Measurements from ENCODE around the gene ZBTB3.

- no peak for TF ChIP-seq POLR2AphosphoS5 (IDR thresholded peaks at IDR 0.05; ENCODE audit: low read depth, low read length)
- TF ChIP-seq, protein P1, sequence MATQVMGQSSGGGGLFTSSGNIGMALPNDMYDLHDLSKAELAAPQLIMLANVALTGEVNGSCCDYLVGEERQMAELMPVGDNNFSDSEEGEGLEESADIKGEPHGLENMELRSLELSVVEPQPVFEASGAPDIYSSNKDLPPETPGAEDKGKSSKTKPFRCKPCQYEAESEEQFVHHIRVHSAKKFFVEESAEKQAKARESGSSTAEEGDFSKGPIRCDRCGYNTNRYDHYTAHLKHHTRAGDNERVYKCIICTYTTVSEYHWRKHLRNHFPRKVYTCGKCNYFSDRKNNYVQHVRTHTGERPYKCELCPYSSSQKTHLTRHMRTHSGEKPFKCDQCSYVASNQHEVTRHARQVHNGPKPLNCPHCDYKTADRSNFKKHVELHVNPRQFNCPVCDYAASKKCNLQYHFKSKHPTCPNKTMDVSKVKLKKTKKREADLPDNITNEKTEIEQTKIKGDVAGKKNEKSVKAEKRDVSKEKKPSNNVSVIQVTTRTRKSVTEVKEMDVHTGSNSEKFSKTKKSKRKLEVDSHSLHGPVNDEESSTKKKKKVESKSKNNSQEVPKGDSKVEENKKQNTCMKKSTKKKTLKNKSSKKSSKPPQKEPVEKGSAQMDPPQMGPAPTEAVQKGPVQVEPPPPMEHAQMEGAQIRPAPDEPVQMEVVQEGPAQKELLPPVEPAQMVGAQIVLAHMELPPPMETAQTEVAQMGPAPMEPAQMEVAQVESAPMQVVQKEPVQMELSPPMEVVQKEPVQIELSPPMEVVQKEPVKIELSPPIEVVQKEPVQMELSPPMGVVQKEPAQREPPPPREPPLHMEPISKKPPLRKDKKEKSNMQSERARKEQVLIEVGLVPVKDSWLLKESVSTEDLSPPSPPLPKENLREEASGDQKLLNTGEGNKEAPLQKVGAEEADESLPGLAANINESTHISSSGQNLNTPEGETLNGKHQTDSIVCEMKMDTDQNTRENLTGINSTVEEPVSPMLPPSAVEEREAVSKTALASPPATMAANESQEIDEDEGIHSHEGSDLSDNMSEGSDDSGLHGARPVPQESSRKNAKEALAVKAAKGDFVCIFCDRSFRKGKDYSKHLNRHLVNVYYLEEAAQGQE (IDR thresholded peaks at IDR 0.05; ENCODE audit: insufficient read depth in 1 of 2, low read depth in 2 of 2, low read length in 2 of 2), result no peak
- no peak for TF ChIP-seq TAF1 (IDR thresholded peaks at IDR 0.05; ENCODE audit: borderline replicate concordance, insufficient read depth, low read length)
- no peak for TF ChIP-seq SIN3A (IDR thresholded peaks at IDR 0.05; ENCODE audit: borderline replicate concordance, insufficient read depth, low read length)
- TF ChIP-seq FOXP2 (optimal IDR thresholded peaks at IDR 0.05; ENCODE audit: borderline replicate concordance, extremely low read depth, extremely low read length, insufficient read depth), result no peak
Observed at GRCh38 chr11:62752994-62753735, 795 bp downstream of the ZBTB3 start.
